B cell (primary cell): ENCODE data around the gene RBM33. TPM values are rescaled to one million over a fixed set of nuclear protein-coding genes. Genes with fewer than 3 reads are reported as not detected.

Experiments
- ATAC-seq: fragments of 200-7000 bp; cut with Tn5 transposase; one replicate; pipeline ENCODE4 v1.10.0; 2021; ENCODE audit warnings: low read depth, mild to moderate bottlenecking, moderate number of reproducible peaks, moderate library complexity
- CTCF ChIA-PET: fragments of 350-600 bp; sonication (Branson Sonifier 250); formaldehyde crosslinking; loops from one replicate; lab custom pipeline; 2021; ENCODE audit warnings: antibody characterized with exemption, inconsistent platforms; lab: Charles Lee
- POLR2A ChIA-PET: fragments of 350-600 bp; sonication (Branson Sonifier 250); formaldehyde crosslinking; loops from one replicate; lab custom pipeline; 2021; ENCODE audit warnings: antibody characterized with exemption; lab: Charles Lee
- DNase-seq: peaks from one replicate; pipeline ENCODE4 v3.0.0; 2013
- H2AFZ ChIP-seq: 2 replicates; pipeline ENCODE4 v1.6.1; 2012; ENCODE audit warnings: mild to moderate bottlenecking, low read depth, low read length; ENCODE audit not compliant: insufficient read depth, poor library complexity, severe bottlenecking
- H3K27ac ChIP-seq, 2 donors: 1 replicate in 1 of 2; 2 replicates in 1 of 2; pipeline ENCODE4 v1.5.1; 2012 to 2013; ENCODE audit warnings: low read length in 2 of 2, mild to moderate bottlenecking in 2 of 2, moderate library complexity in 1 of 2
- H3K27me3 ChIP-seq, 4 experiments: fragments of 200-600 bp in 1 of 4; sonication (generic) in 1 of 4; replicated peaks in 1 of 4; 1 replicate in 2 of 4; 2 replicates in 2 of 4; pipeline versions ENCODE4 v1.6.1 to v1.7.0; 2013 to 2016; ENCODE audit warnings: low read length in 3 of 4, mild to moderate bottlenecking in 2 of 4, mixed read lengths in 1 of 4, moderate library complexity in 1 of 4; ENCODE audit not compliant: insufficient read depth in 4 of 4, control insufficient read depth in 3 of 4; ENCODE audit errors: control extremely low read depth in 1 of 4
- H3K36me3 ChIP-seq, 2 experiments: replicated peaks in 1 of 2; 1 replicate in 1 of 2; 2 replicates in 1 of 2; pipeline versions ENCODE4 v1.6.1 to v1.7.1; 2013; ENCODE audit warnings: low read length in 1 of 2; ENCODE audit not compliant: insufficient read depth in 2 of 2, control insufficient read depth in 1 of 2; ENCODE audit errors: control extremely low read depth in 1 of 2, extremely low read depth in 1 of 2
- H3K4me1 ChIP-seq, 2 donors: fragments of 200-600 bp in 1 of 2; sonication (generic) in 1 of 2; 1 replicate in 1 of 2; 2 replicates in 1 of 2; pipeline versions ENCODE4 v1.5.1 to v1.6.1; 2013 to 2017; ENCODE audit warnings: low read length in 2 of 2; ENCODE audit not compliant: control insufficient read depth in 2 of 2, insufficient read depth in 2 of 2
- H3K4me2 ChIP-seq: replicated peaks from 2 replicates; pipeline ENCODE3; 2012; ENCODE audit warnings: mild to moderate bottlenecking, low read depth, low read length; ENCODE audit not compliant: poor library complexity, severe bottlenecking
- H3K4me3 ChIP-seq, 5 experiments: fragments of 200-600 bp in 1 of 5; sonication (generic) in 1 of 5; 1 replicate in 3 of 5; 2 replicates in 2 of 5; pipeline versions ENCODE4 v1.5.1 to v1.7.0; 2011 to 2016; ENCODE audit warnings: low read length in 4 of 5, mild to moderate bottlenecking in 4 of 5, low read depth in 2 of 5, control low read depth in 1 of 5, moderate library complexity in 1 of 5; ENCODE audit not compliant: insufficient read depth in 1 of 5; ENCODE audit errors: control extremely low read depth in 1 of 5, extremely low read depth in 1 of 5
- H3K79me2 ChIP-seq: fragments of 200-600 bp; sonication (generic); one replicate; pipeline ENCODE4 v1.6.0; 2016; ENCODE audit warnings: low read length; ENCODE audit not compliant: control insufficient read depth, insufficient read depth
- H3K9ac ChIP-seq: fragments of 200-600 bp; sonication (generic); 2 replicates; pipeline ENCODE4 v1.6.1; 2017; ENCODE audit warnings: mild to moderate bottlenecking, low read length, moderate library complexity
- H3K9me3 ChIP-seq, 3 donors: one replicate each; pipeline versions ENCODE4 v1.6.1 to v1.7.1; 2013; ENCODE audit warnings: low read length in 2 of 3; ENCODE audit not compliant: control insufficient read depth in 2 of 3, insufficient read depth in 1 of 3; ENCODE audit errors: control extremely low read depth in 1 of 3
- H4K20me1 ChIP-seq: 2 replicates; pipeline ENCODE4 v1.6.0; 2012; ENCODE audit warnings: mild to moderate bottlenecking, low read length; ENCODE audit not compliant: insufficient read depth, control insufficient read depth, poor library complexity, severe bottlenecking
- H3K27ac Mint-ChIP-seq: one replicate; pipeline ENCODE4 v1.8.0; 2021; ENCODE audit warnings: mixed read lengths
- H3K27me3 Mint-ChIP-seq: one replicate; pipeline ENCODE4 v1.8.0; 2021; ENCODE audit warnings: mixed read lengths
- H3K4me1 Mint-ChIP-seq: one replicate; pipeline ENCODE4 v1.8.0; 2021; ENCODE audit warnings: mixed read lengths
- H3K4me3 Mint-ChIP-seq: one replicate; pipeline ENCODE4 v1.8.0; 2021; ENCODE audit warnings: mixed read lengths
- H3K9me3 Mint-ChIP-seq: one replicate; pipeline ENCODE4 v1.8.0; 2022; ENCODE audit warnings: mixed read lengths; ENCODE audit not compliant: insufficient read depth
- EZH2 ChIP-seq: IDR thresholded peaks from 2 replicates; pipeline ENCODE4 v1.6.1; 2012; ENCODE audit warnings: borderline replicate concordance, low read depth, mild to moderate bottlenecking, moderate library complexity, low read length; ENCODE audit not compliant: insufficient read depth, poor library complexity, severe bottlenecking
- WGBS: methylation state at CpG from one replicate; pipeline ENCODE4 v1.1.5; 2013; ENCODE audit warnings: missing lambda C conversion rate; ENCODE audit not compliant: insufficient coverage; 5-methylcytosine and 5-hydroxymethylcytosine counted together
- intact Hi-C: fragments of 100-400 bp; cut with micrococcal nuclease; formaldehyde crosslinking; loops from one replicate; pipeline ENCODE4 v1.10.0; 2022
- polyA plus RNA-seq: library from polyadenylated mRNA; depleted of rRNA; stranded (reverse); fragments of >200 nt; gene quantifications from 2 replicates; pipeline ENCODE4 v1.2.3, GENCODE V29; 2012
- total RNA-seq, 2 donors: library from RNA; stranded (reverse); fragments of 120-200 nt in 1 of 2; gene quantifications; 1 replicate in 1 of 2; 2 replicates in 1 of 2; pipeline versions ENCODE4 v1.2.3 to v1.2.4, GENCODE V29; 2013 to 2022
- TF ChIP-seq, protein P1 (sequence below): fragments of 200-600 bp; IDR thresholded peaks from one replicate; pipeline ENCODE4 v1.8.0; 2022; ENCODE audit warnings: antibody characterized with exemption, mild to moderate bottlenecking

RBM33 gene
- total and polyA plus RNA-seq, 2 donors (not counting 1 experiment from before 2014, with no cell fraction given), result 33.5 to 189 TPM

DNA sequence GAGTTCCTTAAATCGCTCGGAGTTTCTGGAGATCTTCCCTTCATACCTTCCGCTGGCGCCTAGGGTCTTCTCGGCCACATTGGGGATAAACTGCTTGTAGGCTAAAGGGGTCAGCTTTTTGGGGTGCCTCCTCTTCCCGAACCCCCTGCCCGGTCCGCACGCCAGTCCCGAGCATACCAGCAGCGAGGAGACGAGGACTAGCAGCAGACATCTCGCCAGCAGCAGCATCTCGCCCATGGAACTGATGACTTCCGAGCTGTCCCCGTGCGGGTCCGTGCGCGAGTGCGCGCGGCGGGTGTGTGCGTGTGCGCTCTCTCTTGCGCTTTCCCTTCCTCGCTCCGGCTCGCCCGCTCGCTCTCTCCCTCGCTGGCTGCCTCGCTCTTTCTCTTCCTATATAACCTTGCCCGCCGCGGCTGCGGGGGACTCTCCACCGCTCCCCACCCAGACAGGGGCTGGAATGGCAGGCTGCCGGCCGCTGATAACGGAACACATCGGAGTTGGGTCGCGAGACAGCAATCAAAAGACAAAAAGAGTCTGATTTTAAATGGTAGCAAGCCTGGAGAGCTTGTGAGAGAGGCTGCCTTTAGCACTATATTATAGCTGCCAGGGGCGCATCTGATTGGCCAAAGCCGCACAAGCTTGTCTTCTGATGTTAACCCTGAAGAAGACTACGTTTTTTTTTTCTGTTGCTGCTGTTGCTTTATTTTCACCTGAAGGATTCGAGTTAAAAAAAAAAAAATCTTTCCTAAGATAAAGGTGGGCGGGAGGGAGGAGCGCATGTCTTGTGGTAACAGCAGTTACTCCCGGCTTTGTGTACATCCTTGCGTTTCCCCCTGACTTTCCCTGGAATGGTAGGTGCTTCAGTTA lies 167.7 kb downstream of the RBM33 start, which contains the start of gene SHH:
SHH (minus strand) TSS at position 569 of the 867 bp plus-strand sequence; CDS start at position 228, 341 bp downstream.
- Mint-ChIP-seq H3K27ac (peak within 1 kb of the TSS; percentile 50), H3K4me1 (peaks cover 33% of the 10 kb centered on the region), H3K9me3 (no peaks in the 10 kb centered on the region), H3K4me3 (peak within 1 kb of the TSS; percentile 67), H3K27me3 (peaks cover 59% of the 10 kb centered on the region)
- ChIA-PET POLR2A (no interaction called here), CTCF (interaction anchor here (0.7 kb wide), 1 partner anchor 851 kb away, joined by 4 read pairs; no protein-coding TSS in a partner anchor)
- peaks cover 24 to 37% of the 10 kb centered on the region in 2 donors for H3K4me1 ChIP-seq
- ATAC-seq (no peak), DNase-seq (no peak)
- H3K4me2 ChIP-seq, result peak within 1 kb of the TSS; percentile 41
- TF ChIP-seq EZH2, result no peak
- TF ChIP-seq, protein P1, sequence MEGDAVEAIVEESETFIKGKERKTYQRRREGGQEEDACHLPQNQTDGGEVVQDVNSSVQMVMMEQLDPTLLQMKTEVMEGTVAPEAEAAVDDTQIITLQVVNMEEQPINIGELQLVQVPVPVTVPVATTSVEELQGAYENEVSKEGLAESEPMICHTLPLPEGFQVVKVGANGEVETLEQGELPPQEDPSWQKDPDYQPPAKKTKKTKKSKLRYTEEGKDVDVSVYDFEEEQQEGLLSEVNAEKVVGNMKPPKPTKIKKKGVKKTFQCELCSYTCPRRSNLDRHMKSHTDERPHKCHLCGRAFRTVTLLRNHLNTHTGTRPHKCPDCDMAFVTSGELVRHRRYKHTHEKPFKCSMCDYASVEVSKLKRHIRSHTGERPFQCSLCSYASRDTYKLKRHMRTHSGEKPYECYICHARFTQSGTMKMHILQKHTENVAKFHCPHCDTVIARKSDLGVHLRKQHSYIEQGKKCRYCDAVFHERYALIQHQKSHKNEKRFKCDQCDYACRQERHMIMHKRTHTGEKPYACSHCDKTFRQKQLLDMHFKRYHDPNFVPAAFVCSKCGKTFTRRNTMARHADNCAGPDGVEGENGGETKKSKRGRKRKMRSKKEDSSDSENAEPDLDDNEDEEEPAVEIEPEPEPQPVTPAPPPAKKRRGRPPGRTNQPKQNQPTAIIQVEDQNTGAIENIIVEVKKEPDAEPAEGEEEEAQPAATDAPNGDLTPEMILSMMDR, result no peak
- H3K4me3 ChIP-seq, result no peak within 1 kb of the TSS
- 3% methylated on average over 43 of the region's 53 CpGs for WGBS
- H3K27me3 ChIP-seq, result peaks cover 0 to 73% (median 37%) of the 10 kb centered on the region in 4 experiments
- H2AFZ ChIP-seq, result peak within 1 kb of the TSS; percentile 16
- no peaks in the 10 kb centered on the region for H3K36me3 ChIP-seq
- H3K9ac ChIP-seq, result peak within 1 kb of the TSS; percentile 15
- H3K9me3 ChIP-seq, result peaks cover 0 to 23% (median 0%) of the 10 kb centered on the region in 3 donors
- H3K79me2 ChIP-seq, result no peaks in the 10 kb centered on the region
- intact Hi-C loops, result no loop called here
- no peak within 1 kb of the TSS for H3K27ac ChIP-seq
- H4K20me1 ChIP-seq, result no peaks in the 10 kb centered on the region

DNA sequence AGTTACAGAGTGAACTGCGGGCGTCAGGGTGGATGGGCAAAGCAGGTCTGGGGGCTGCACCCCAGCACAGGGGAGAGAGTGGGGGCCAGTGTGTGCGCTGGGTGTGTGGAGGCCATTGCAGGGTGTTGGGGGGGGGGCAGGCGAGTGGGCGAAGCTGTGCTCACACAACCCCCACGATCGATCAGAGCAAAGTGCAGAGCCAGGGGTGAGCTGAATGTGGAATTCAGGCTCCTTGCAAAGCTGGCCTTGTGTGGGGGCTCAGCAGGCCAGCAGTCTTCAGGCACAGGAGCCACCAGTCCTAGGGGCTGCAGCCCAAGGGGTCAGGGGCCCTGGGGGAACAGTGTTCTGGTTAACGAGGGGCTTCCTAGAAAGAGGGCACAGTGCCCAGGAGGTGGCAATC lies 168.7 kb downstream of the RBM33 start:
- ATAC-seq (no peak), DNase-seq (no peak)
- no peaks in the 10 kb centered on the region for H3K79me2 ChIP-seq
- H3K4me3 Mint-ChIP-seq, result no peak overlapping the region
- ChIA-PET POLR2A (no interaction called here), CTCF (no interaction called here)
- no peaks in the 10 kb centered on the region for H3K36me3 ChIP-seq
- intact Hi-C loops, result no loop called here
- H2AFZ ChIP-seq, result no peak overlapping the region
- H3K4me3 ChIP-seq, result no peak overlapping the region
- H3K4me2 ChIP-seq, result no peak overlapping the region
- no peak overlapping the region for H3K27ac ChIP-seq
- TF ChIP-seq EZH2, result no peak
- TF ChIP-seq, protein P1, result no peak
- no peaks in the 10 kb centered on the region for H3K9me3 Mint-ChIP-seq
- peaks cover 24% of the 10 kb centered on the region for H3K4me1 Mint-ChIP-seq
- peaks cover 0 to 63% (median 31%) of the 10 kb centered on the region in 4 experiments for H3K27me3 ChIP-seq
- 10% methylated on average over 2 of the region's 8 CpGs for WGBS
- H4K20me1 ChIP-seq, result no peaks in the 10 kb centered on the region
- H3K27ac Mint-ChIP-seq, result no peak overlapping the region
- peaks cover 50% of the 10 kb centered on the region for H3K27me3 Mint-ChIP-seq
- H3K9me3 ChIP-seq, result peaks cover 0 to 28% (median 0%) of the 10 kb centered on the region in 3 donors
- peaks cover 24 to 29% of the 10 kb centered on the region in 2 donors for H3K4me1 ChIP-seq
- H3K9ac ChIP-seq, result no peak overlapping the region
